BE2C (cell line): Measurements from ENCODE around the gene SCAI.

ENCODE experiments used
- DNase-seq: peaks from one replicate; pipeline ENCODE4 v3.0.0-alpha.2; 2020
- H3K27me3 ChIP-seq: fragments of 250-450 bp; sonication (Bioruptor Pico); 2 replicates; pipeline ENCODE4 v1.5.1; 2020; ENCODE audit warnings: mild to moderate bottlenecking
- H3K36me3 ChIP-seq: fragments of 250-450 bp; sonication (Bioruptor Pico); 2 replicates; pipeline ENCODE4 v1.5.1; 2020; ENCODE audit warnings: mild to moderate bottlenecking
- H3K4me1 ChIP-seq: fragments of 250-450 bp; sonication (Bioruptor Pico); 2 replicates; pipeline ENCODE4 v1.5.1; 2020
- H3K4me3 ChIP-seq: 2 replicates; pipeline ENCODE4 v1.5.1; 2011; ENCODE audit warnings: low read depth, low read length
- H3K9me3 ChIP-seq: fragments of 250-450 bp; sonication (Bioruptor Pico); 2 replicates; pipeline ENCODE4 v1.5.1; 2020
- CTCF ChIP-seq: IDR thresholded peaks from 2 replicates; pipeline ENCODE4 v1.5.1; 2012; ENCODE audit warnings: mild to moderate bottlenecking, low read depth, low read length

SCAI gene

DNA sequence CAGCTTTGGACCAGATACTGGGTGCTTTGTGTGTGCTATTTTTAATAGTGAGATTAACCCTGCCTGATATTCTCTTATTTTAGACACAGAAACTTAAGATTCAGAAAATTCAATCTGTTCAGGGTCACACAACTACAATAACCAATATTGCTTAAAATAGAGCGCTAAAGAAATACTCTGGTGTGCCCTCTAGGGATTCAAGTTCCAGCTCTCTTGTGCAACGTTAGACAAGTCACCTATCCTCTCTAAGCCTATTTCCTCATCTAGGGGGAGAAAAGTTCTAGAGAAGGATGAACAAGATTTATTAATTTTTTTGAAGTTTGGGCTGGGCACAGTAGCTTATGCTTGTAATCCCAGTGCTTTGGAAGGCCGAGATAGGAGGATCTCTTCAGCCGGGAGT is 2.1 kb upstream of the SCAI start:
- Histone ChIP-seq H3K27me3 (no peaks in the 10 kb centered on the region), H3K9me3 (no peaks in the 10 kb centered on the region), H3K36me3 (peaks cover 10% of the 10 kb centered on the region), H3K4me1 (peaks cover 3% of the 10 kb centered on the region; the same call in 1 of the 2 replicates), H3K4me3 (no peak overlapping the region)
- no peak for TF ChIP-seq CTCF
- DNase-seq = no peak

DNA sequence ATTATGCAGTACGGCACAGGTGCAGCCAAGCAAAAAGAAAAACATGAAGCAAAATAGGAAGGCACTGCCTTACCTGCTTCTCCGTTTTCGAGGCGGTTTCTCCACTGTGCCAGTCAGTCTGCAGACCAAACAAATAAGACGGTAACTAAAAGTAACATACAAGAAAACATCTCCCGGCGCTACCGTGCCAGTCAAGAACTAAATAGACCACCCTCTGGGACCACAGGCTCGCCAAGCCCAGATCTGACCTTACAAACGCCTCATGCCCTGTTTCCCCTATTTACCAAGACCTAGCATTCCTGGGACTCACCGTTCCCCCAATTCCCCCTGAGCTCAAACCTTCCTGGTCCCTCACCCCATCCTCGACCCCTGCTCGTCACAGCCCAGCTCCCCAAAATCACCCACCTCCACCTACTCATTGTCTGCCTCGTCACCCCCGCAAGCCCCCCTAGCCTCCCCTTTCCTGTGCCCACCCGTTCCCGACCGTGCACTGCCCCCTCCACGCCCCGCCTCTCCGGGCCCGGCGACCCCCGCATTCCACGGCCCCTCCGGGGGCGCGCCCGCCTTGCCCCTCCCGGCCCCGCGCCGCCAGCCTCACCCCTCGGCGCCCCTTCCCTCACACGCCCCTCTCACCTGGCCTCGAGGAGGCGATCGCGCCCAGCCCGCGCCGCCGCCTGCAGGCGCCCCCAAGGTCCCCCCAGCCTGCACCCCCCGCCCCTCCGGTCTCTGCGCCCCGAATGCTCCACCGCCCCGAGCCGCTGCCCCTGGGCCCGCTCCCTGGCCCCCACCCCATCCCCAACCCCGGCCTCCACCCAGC is 560 bp downstream of the SCAI start:
- no peak for TF ChIP-seq CTCF
- no peaks in the 10 kb centered on the region for H3K9me3 ChIP-seq
- peaks cover 3% of the 10 kb centered on the region; the same call in 1 of the 2 replicates for H3K4me1 ChIP-seq
- peak overlapping the region; percentile 63 for H3K4me3 ChIP-seq
- no peak for DNase-seq
- peaks cover 10% of the 10 kb centered on the region for H3K36me3 ChIP-seq
- no peaks in the 10 kb centered on the region for H3K27me3 ChIP-seq

DNA sequence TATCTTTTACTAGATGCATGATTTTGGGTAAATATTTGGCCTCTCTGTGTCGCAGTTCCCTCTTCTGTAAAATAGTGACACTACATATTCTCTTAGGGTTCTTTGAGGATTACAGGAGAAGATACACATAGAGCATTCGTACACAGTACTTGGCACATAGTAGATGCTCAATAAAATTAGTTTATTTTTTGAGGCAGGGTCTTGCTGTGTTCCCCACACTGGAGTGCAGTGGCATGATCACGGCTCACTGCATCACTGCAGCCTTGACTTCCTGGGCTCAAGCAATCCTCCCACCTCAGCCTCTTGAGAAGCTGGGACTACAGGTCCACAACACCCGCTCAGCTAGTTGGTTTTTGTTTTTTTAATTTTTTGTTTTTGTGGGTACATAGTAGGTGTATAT is 1.6 kb downstream of the SCAI start:
- H3K4me1 ChIP-seq = no peaks in the 10 kb centered on the region
- H3K27me3 ChIP-seq = no peaks in the 10 kb centered on the region
- no peak for TF ChIP-seq CTCF
- no peak overlapping the region for H3K4me3 ChIP-seq
- no peaks in the 10 kb centered on the region for H3K9me3 ChIP-seq
- no peak for DNase-seq
- peaks cover 10% of the 10 kb centered on the region for H3K36me3 ChIP-seq

GRCh38 chr9:125141251-125141650 is 2.1 kb downstream of the SCAI start:
- TF ChIP-seq CTCF = no peak
- Histone ChIP-seq H3K9me3 (no peaks in the 10 kb centered on the region), H3K4me1 (no peaks in the 10 kb centered on the region), H3K36me3 (peaks cover 10% of the 10 kb centered on the region), H3K4me3 (no peak overlapping the region), H3K27me3 (no peaks in the 10 kb centered on the region)
- no peak for DNase-seq

GRCh38 chr9:125140576-125140975 is 2.8 kb downstream of the SCAI start:
- Histone ChIP-seq H3K36me3 (peaks cover 10% of the 10 kb centered on the region), H3K9me3 (no peaks in the 10 kb centered on the region), H3K4me3 (no peak overlapping the region), H3K27me3 (no peaks in the 10 kb centered on the region), H3K4me1 (no peaks in the 10 kb centered on the region)
- no peak for TF ChIP-seq CTCF
- no peak for DNase-seq

DNA sequence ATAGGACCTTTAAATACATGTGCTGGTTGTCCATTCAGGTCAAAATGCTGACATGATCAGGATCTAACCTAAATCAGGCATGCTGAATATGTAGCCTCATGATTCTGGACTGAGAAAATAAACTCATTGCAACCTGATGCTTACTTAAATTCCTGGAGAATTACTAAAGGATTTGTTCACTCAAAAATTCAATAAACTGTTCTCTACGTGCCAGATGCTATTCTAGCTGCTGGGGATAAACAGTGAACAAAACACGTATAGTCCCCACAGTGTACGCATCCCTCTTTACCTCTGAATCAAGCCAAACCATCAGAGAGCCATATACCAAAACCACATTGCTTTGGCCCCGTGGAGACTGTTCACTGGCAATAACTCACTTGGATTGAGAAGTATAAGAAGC is 6.1 kb downstream of the SCAI start:
- no peak for TF ChIP-seq CTCF
- Histone ChIP-seq H3K9me3 (no peaks in the 10 kb centered on the region), H3K27me3 (no peaks in the 10 kb centered on the region), H3K36me3 (peaks cover 10% of the 10 kb centered on the region), H3K4me1 (no peaks in the 10 kb centered on the region), H3K4me3 (no peak overlapping the region)
- DNase-seq = no peak
